Glomerular visceral epithelial cell (primary cell): ENCODE data around the gene RTP1.
"Not testable (repeated sequence)": the region's sequence is repeated elsewhere in the genome, so short reads cannot be mapped to it uniquely, and the experiment has no call there.

ENCODE experiments used
- DNase-seq: peaks from one replicate; pipeline ENCODE4 v3.0.0-alpha.2; 2016; ENCODE audit errors: extremely low spot score

The RTP1 gene

GRCh38 chr3:187197335-187197649, at the start of gene RTP1:
Gene RTP1, plus strand, starts transcription at chr3:187197486. Its CDS starts 30 bp downstream, at chr3:187197516.
- DNase-seq: no peak

GRCh38 chr3:187150186-187150585, 47.1 kb upstream of the RTP1 start:
- DNase-seq: no peak

GRCh38 chr3:187150599-187150998, 46.7 kb upstream of the RTP1 start:
- no peak for DNase-seq

GRCh38 chr3:187161556-187161955, 35.7 kb upstream of the RTP1 start:
- DNase-seq: no peak

- no peak for DNase-seq
These were observed 34.9 kb upstream of the RTP1 start for GRCh38 chr3:187162265-187162953.

GRCh38 chr3:187165144-187165543, 32.1 kb upstream of the RTP1 start:
- peak; percentile 60 for DNase-seq

GRCh38 chr3:187166750-187167149, 30.5 kb upstream of the RTP1 start:
- no peak for DNase-seq

- no peak for DNase-seq
These were observed 29.5 kb upstream of the RTP1 start for GRCh38 chr3:187167777-187168176.

- no peak for DNase-seq
These were observed 27.9 kb upstream of the RTP1 start for GRCh38 chr3:187169231-187169960.

- DNase-seq: not testable (repeated sequence)
These were observed 26.4 kb upstream of the RTP1 start for GRCh38 chr3:187170911-187171310.

GRCh38 chr3:187172929-187173328, 24.4 kb upstream of the RTP1 start:
- DNase-seq: no peak

- DNase-seq: no peak
These were observed 15.7 kb upstream of the RTP1 start for GRCh38 chr3:187181454-187182170.

- peak; percentile 1 for DNase-seq
These were observed 13.9 kb upstream of the RTP1 start for GRCh38 chr3:187183210-187183862.

- no peak for DNase-seq
These were observed 13.4 kb upstream of the RTP1 start for GRCh38 chr3:187183903-187184302.

- no peak for DNase-seq
These were observed 11.5 kb upstream of the RTP1 start for GRCh38 chr3:187185759-187186158.

- no peak for DNase-seq
These were observed 10.9 kb upstream of the RTP1 start for GRCh38 chr3:187186375-187186774.

- DNase-seq: peak; percentile 11
These were observed 10.4 kb upstream of the RTP1 start for GRCh38 chr3:187186801-187187421.

- DNase-seq: no peak
These were observed 8.4 kb upstream of the RTP1 start for GRCh38 chr3:187188931-187189330.

- no peak for DNase-seq
These were observed 6.0 kb upstream of the RTP1 start for GRCh38 chr3:187191271-187191670.

- no peak for DNase-seq
These were observed 4.1 kb upstream of the RTP1 start for GRCh38 chr3:187193181-187193580.

GRCh38 chr3:187196573-187197334, 532 bp upstream of the RTP1 start:
- DNase-seq: no peak
